CD4-positive, alpha-beta T cell (primary cell): ENCODE measurements around the gene CEACAM16. TPM values are rescaled to one million over a fixed set of nuclear protein-coding genes. Genes with fewer than 3 reads are reported as not detected.

Experiments used
- ATAC-seq: fragments of 200-7000 bp; cut with Tn5 transposase; one replicate; pipeline ENCODE4 v1.10.0; 2022; ENCODE audit warnings: mild to moderate bottlenecking; ENCODE audit not compliant: poor library complexity
- CTCF ChIA-PET: fragments of 350-600 bp; sonication (Branson Sonifier 250); formaldehyde crosslinking; loops from one replicate; lab custom pipeline; 2021; ENCODE audit warnings: antibody characterized with exemption, inconsistent platforms; lab: Charles Lee
- POLR2A ChIA-PET: fragments of 350-600 bp; sonication (Branson Sonifier 250); formaldehyde crosslinking; loops from one replicate; lab custom pipeline; 2021; ENCODE audit warnings: antibody characterized with exemption, inconsistent platforms; lab: Charles Lee
- DNase-seq, 14 experiments: peaks; one replicate each; pipeline ENCODE4 v3.0.0-alpha.2; 2013 to 2020; ENCODE audit warnings: mixed read lengths in 2 of 14
- H3K27ac ChIP-seq, 2 donors: one replicate each; pipeline versions ENCODE4 v1.5.1 to v1.7.0; 2013; ENCODE audit warnings: low read length in 2 of 2, low read depth in 1 of 2, mild to moderate bottlenecking in 1 of 2
- H3K27me3 ChIP-seq, 2 experiments: 1 replicate in 1 of 2; 2 replicates in 1 of 2; pipeline versions ENCODE4 v1.6.1 to v1.7.0; 2013; ENCODE audit warnings: low read length in 2 of 2, control low read depth in 1 of 2, mild to moderate bottlenecking in 1 of 2, moderate library complexity in 1 of 2; ENCODE audit not compliant: insufficient read depth in 2 of 2, control insufficient read depth in 1 of 2
- H3K36me3 ChIP-seq: one replicate; pipeline ENCODE4 v1.6.1; 2013; ENCODE audit warnings: low read length, control low read depth; ENCODE audit not compliant: insufficient read depth
- H3K4me1 ChIP-seq: one replicate; pipeline ENCODE4 v1.6.1; 2013; ENCODE audit warnings: low read length, control low read depth; ENCODE audit not compliant: insufficient read depth
- H3K4me3 ChIP-seq: one replicate; pipeline ENCODE4 v1.5.1; 2013; ENCODE audit warnings: mild to moderate bottlenecking, low read length, moderate library complexity
- H3K9me3 ChIP-seq, 2 experiments: 1 replicate in 1 of 2; 2 replicates in 1 of 2; pipeline versions ENCODE4 v1.6.1 to v1.7.0; 2013; ENCODE audit warnings: low read length in 2 of 2, mild to moderate bottlenecking in 2 of 2, control low read depth in 1 of 2, moderate library complexity in 1 of 2; ENCODE audit not compliant: control insufficient read depth in 1 of 2, insufficient read depth in 1 of 2
- H3K27ac Mint-ChIP-seq: one replicate; pipeline ENCODE4 v1.8.0; 2020; ENCODE audit warnings: mixed read lengths
- H3K27me3 Mint-ChIP-seq: one replicate; pipeline ENCODE4 v1.8.0; 2021; ENCODE audit warnings: mixed read lengths
- H3K36me3 Mint-ChIP-seq: one replicate; pipeline ENCODE4 v1.8.0; 2021; ENCODE audit warnings: low read depth, mixed read lengths
- H3K4me1 Mint-ChIP-seq: one replicate; pipeline ENCODE4 v1.8.0; 2021; ENCODE audit warnings: low read depth, mixed read lengths
- H3K4me3 Mint-ChIP-seq: one replicate; pipeline ENCODE4 v1.8.0; 2020; ENCODE audit warnings: mild to moderate bottlenecking, mixed read lengths
- H3K9me3 Mint-ChIP-seq: one replicate; pipeline ENCODE4 v1.8.0; 2020; ENCODE audit warnings: mixed read lengths
- CTCF ChIP-seq: fragments of 200-600 bp; IDR thresholded peaks from one replicate; pipeline ENCODE4 v1.8.0; 2022; ENCODE audit warnings: antibody characterized with exemption, mild to moderate bottlenecking
- intact Hi-C, 2 experiments: fragments of 100-400 bp; cut with DNase I in 1 of 2; cut with micrococcal nuclease in 1 of 2; formaldehyde crosslinking; loops; one replicate each; pipeline versions ENCODE4 v1.15.1 to v1.9.0; 2023 to 2025; cut with DNase I, micrococcal nuclease
- total RNA-seq, 174 experiments: library from RNA in 2 of 174; stranded (reverse) in 2 of 174; gene quantifications; one replicate each; pipeline ENCODE4 v1.2.3 and lab custom pipeline; 2021 to 2026

The CEACAM16 gene
- total RNA-seq, 2 experiments from 2014 or later = not detected

- H3K27me3 Mint-ChIP-seq = no peaks in the 10 kb centered on the region
- H3K27ac Mint-ChIP-seq = peak overlapping the region; percentile 91
- no peaks in the 10 kb centered on the region for H3K9me3 Mint-ChIP-seq
- Histone ChIP-seq H3K4me1 (peaks cover 60% of the 10 kb centered on the region), H3K36me3 (peaks cover 14% of the 10 kb centered on the region), H3K4me3 (peak overlapping the region; percentile 76), H3K27ac (peak overlapping the region; percentile 90 to 92), H3K27me3 (no peaks in the 10 kb centered on the region), H3K9me3 (no peaks in the 10 kb centered on the region)
- TF ChIP-seq CTCF = no peak
- H3K4me1 Mint-ChIP-seq = peaks cover 56% of the 10 kb centered on the region
- ChIA-PET CTCF (no interaction called here), POLR2A (no interaction called here)
- intact Hi-C loops = loop anchor here (1.0 to 2.0 kb wide), 2 partner anchors 22 to 23 kb away; no protein-coding TSS in a partner anchor
- peak overlapping the region; percentile 94 for H3K4me3 Mint-ChIP-seq
- peaks cover 33% of the 10 kb centered on the region for H3K36me3 Mint-ChIP-seq
- ATAC-seq = peak; percentile 39
- peak in 5 of 14 experiments; percentile 11 to 44 (median 32) for DNase-seq
Measured at GRCh38 chr19:44747739-44748425, 48.9 kb downstream of the CEACAM16 start.

- peak within 1 kb of the TSS; percentile 76 for H3K4me3 ChIP-seq
- peak; percentile 39 for ATAC-seq
Measured at GRCh38 chr19:44748426-44749254, 49.7 kb downstream of the CEACAM16 start, which contains the start of gene BCL3. BCL3 (plus strand) TSS chr19:44748708; CDS start chr19:44748791, 83 bp downstream.

More at GRCh38 chr19:44748426-44749254, 49.7 kb downstream of the CEACAM16 start, which contains the start of gene BCL3:
- Histone ChIP-seq H3K9me3 (no peaks in the 10 kb centered on the region), H3K27ac (peak within 1 kb of the TSS; percentile 90 to 92), H3K4me1 (peaks cover 64% of the 10 kb centered on the region), H3K27me3 (no peaks in the 10 kb centered on the region), H3K36me3 (peaks cover 14% of the 10 kb centered on the region)
- peaks cover 40% of the 10 kb centered on the region for H3K36me3 Mint-ChIP-seq
- intact Hi-C loops = no loop called here
- ChIA-PET POLR2A (interaction anchor here (1.0 kb wide), 1 partner anchor 22 kb away, joined by 3 read pairs; no protein-coding TSS in a partner anchor), CTCF (interaction anchor here (1.0 to 1.9 kb wide), 2 partner anchors 18 to 25 kb away, joined by 4 to 7 read pairs; no protein-coding TSS in a partner anchor)
- peaks cover 62% of the 10 kb centered on the region for H3K4me1 Mint-ChIP-seq
- peak within 1 kb of the TSS; percentile 99 for H3K27ac Mint-ChIP-seq
- peak; percentile 48 to 93 (median 70) for DNase-seq
- no peaks in the 10 kb centered on the region for H3K27me3 Mint-ChIP-seq
- peak within 1 kb of the TSS; percentile 98 for H3K4me3 Mint-ChIP-seq
- H3K9me3 Mint-ChIP-seq = no peaks in the 10 kb centered on the region
- TF ChIP-seq CTCF = no peak
